GM12872 (cell line): ENCODE data around the gene CDK11A.

ENCODE experiments used
- TF ChIP-seq, protein P1 (sequence below): IDR thresholded peaks from 3 replicates; pipeline ENCODE4 v1.5.1; 2011; ENCODE audit warnings: low read depth, mild to moderate bottlenecking, low read length, moderate library complexity; ENCODE audit not compliant: insufficient read depth

Gene CDK11A

DNA sequence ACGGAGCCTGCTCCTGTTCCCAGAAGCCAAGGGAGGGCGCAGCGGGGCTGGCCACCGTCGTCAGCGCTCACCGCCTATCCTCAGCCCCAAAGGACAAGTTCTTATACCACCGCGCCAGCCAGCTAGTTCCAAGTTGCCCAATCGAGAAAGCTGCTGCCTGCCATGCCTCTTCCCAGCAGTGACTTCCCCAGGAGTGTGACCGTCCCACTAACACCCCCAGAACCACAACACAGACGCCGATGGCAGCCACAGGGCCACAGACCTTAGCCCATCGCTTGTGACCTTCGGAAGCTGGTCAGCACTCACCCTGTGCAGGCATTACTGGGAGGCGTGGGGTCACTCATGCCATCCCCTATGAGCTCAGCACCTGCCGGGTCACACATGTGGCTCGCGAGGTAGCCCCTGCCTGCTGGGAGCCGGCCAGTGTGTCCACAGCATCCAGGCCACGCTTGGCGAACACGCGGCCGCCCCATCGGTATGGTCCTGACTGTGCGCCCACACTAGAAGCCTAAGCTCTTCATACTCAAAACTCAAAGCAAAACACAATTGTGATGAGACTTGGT is 34.0 kb upstream of the CDK11A start:
- TF ChIP-seq, protein P1, sequence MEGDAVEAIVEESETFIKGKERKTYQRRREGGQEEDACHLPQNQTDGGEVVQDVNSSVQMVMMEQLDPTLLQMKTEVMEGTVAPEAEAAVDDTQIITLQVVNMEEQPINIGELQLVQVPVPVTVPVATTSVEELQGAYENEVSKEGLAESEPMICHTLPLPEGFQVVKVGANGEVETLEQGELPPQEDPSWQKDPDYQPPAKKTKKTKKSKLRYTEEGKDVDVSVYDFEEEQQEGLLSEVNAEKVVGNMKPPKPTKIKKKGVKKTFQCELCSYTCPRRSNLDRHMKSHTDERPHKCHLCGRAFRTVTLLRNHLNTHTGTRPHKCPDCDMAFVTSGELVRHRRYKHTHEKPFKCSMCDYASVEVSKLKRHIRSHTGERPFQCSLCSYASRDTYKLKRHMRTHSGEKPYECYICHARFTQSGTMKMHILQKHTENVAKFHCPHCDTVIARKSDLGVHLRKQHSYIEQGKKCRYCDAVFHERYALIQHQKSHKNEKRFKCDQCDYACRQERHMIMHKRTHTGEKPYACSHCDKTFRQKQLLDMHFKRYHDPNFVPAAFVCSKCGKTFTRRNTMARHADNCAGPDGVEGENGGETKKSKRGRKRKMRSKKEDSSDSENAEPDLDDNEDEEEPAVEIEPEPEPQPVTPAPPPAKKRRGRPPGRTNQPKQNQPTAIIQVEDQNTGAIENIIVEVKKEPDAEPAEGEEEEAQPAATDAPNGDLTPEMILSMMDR, result no peak

DNA sequence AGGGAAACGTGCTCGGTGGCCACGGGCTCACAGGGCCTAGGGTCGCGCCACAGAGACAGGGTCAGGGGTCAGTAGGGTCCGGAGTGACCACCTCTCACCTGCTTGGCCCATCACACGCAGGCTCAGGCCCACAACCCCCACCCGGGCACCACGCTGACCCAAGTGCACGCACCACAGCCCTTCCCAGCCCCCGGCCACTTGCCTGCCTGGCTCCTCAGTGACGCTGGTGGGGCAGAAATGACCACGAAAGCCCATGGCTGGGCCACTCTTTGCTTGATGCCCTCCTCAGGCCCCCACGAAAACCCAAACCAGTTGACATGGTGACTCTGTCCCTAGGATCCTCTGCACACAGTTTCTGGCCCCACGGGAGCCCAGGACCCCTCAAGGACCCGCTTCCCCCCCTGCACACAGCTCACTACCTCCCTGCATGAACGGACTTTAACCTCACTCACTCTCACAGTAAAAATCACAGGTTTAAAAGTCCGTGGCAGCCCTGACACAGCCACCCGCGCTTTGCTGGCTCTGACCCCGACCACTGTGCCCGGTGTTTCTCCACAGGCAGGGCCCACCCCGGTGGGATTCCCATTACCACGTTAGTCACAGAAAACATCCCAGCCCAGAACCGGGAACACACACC is 33.4 kb upstream of the CDK11A start:
- TF ChIP-seq, protein P1, result no peak

DNA sequence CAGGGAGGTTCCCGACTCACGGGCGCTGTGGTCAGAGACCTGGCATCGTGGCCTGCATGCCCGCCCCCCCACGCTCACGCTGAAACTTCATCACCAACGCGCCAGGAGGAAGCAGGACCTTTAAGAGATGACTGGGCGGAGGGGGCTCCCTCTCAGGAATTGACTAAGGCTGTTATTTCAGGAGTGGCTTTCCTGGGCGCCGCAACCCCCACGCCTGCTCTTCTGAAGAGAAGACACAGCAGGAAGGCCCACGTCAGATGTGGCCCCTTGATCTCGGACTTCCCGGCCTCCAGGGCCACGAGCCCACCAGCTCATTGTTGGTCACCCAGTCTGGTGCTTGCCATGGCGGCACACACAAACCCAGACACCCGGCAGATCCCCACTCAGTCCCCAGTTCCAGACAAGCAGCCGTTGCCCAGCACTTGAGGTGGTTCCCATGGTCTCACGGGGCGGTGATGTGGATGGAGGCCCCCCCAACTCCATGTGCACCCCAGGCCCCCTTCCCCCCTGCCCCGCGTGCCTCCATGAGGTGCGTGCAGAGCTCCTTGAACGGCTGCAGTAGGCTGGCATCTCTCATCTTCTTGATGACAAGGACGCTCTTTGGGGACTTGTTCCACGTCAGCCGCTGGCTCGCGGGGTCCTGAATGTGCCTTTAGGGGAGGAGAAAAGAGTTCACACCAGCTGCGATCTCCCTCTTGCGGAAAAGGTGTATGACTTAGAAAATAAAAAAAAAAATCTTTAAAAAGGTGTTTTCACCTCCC is 32.7 kb upstream of the CDK11A start:
- TF ChIP-seq, protein P1, result no peak

DNA sequence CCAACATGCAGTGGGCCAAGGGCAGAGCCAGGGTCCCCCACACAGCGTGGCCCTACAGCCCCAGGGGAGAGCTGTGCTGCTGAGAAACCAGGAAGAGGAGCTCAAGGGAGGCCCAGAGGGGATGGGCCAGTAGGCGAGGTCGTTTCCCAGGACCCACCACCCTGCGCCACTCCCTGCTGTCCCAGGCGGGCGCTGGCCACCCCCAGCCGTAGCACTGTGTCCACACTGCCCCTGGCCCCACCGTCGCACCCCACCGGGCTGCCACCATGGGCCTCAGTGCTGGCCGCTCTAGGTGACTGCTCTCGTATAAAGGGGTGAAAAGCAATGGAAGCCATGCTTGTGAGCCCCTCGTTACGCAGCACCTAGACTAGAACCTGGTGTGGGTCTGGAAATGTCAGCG is 31.7 kb upstream of the CDK11A start:
- TF ChIP-seq, protein P1, result no peak

DNA sequence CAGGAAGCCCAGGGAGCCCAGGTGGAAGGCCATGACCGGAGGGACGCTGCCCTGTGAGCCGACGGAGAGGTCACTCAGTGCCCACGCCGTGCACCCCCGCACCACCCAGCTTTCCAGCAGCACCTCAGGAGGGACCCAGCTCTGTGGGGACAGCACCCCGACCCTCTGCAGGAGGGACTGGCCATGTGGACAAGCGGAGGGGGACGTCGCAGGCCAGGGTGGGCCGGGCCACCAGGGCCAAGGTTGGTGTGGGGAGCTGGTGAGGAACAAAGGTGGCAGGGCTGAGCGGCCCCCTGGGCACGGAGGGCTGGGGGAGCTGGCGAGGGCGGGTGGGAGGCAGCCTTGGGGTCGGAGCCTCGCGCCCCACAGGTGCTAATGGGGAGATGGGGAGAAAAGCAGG is 31.3 kb upstream of the CDK11A start:
- TF ChIP-seq, protein P1, result no peak

DNA sequence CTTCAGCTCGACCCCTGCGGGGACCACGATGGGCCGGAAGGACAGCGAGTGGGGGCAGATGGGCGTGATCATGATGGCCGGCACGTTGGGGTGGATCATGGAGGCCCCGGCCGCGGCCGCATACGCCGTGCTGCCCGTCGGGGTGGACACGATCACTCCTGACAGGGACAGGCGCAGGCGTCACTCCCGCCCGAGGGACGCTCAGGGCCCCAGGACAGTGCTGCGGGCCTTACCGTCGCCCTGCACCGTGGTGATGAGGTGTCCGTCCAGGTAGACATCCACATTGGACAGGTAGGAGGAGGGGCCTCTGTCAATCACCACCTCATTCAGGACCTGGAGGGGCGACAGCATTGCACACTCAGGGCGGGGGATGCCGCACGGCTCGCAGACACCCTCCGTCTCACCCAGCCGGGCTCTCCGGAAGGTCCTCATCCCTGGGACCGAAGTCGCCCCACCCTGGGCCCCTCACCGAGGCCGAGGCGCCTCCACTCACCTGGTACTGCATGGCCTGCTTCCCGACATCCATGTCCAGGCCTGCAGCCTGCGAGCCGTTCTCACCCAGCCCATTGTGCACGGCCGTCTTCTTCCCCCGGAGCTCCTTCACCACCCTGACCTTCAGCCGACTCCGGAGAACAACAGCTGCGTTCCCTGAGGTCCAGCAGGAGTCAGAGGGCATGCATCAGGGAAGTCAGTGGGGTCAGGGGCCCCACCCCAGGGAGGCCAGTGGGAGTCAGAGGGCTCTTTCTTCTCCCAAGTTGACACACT is 30.1 kb upstream of the CDK11A start:
- TF ChIP-seq, protein P1, result no peak

DNA sequence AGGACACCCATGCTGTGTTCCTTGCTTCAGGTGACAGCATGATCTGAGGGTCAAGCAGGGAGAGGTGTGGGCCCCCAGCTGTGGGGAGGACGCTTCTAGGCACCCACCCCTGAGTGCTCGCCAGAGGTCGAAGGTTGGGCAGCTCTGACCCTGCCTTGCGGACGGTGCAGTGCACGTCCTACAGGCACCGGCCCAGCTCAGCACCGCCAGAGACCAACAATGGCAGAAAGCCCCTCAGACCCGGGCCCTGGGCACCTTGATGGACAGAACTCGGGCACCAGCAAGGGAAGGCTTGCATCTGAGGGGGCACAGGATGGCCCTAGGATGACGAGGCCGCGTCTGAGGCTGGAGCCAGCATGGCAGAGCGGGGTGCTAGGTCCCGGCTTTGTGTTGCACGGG is 29.4 kb upstream of the CDK11A start:
- TF ChIP-seq, protein P1, result no peak
